ENCODE results near the gene BCAS3.
"Not testable (repeated sequence)": the region's sequence is repeated elsewhere in the genome, so short reads cannot be mapped to it uniquely, and the experiment has no call there.

BCAS3 gene

GRCh38 chr17:60891149-60891548, 213.5 kb downstream of the BCAS3 start:
- no peak for DNase-seq

DNA sequence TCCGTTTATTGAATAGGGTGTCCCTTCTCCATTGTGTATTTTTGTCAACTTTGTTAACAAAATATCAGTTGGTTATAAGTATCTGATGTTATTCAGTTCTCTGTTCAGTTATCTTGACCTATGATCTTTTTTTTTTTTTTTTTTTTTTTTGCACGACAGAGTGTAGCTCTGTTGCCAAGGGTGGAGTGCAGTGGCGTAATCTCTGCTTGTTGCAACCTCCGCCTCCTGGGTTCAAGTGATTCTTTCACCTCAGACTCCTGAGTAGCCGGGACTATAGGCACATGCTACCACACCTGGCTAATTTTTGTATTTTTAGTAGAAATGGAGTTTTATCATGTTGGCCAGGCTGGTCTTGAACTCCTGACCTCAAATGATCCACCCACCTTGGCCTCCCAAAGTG, 215.8 kb downstream of the BCAS3 start:
- no peak for DNase-seq

DNA sequence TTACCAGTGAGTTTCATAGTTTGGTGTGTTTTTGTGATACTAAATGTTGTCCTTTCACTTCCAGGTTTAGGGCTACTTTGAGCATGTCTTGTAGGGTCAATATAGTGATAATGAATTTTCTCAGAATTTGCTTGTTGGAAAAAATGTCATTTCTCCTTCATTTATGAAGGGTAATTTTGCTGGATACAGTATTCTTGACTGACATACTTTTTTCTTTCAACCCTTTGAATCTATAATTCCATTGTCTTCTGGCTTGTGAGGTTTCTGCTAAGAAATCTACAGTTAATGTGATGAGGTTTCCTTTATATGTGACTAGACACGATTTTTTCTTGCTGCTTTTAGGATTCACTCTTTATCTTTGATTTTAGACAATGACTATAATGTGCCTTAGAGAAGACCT, 219.3 kb downstream of the BCAS3 start:
- no peak for DNase-seq

DNA sequence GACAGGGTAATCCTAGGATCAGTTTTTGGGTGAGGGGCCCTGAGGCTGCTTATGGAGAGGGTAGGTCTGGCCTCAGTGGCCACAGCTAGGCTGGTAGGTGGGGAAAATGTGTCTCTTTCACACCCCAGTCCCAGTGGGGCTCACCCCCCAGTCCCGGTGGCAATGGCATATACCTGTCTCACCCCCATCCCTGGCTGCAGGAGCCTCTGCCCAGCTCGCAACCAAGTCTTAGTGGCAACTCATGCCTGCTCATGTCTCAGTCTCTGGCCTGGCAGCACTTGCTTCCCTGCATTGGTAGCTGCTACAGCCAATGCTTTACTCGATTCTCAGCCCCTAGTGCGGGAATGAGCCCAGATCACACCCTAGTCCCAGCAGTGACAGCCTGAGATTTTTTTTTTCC, 221.5 kb downstream of the BCAS3 start:
- no peak for DNase-seq

DNA sequence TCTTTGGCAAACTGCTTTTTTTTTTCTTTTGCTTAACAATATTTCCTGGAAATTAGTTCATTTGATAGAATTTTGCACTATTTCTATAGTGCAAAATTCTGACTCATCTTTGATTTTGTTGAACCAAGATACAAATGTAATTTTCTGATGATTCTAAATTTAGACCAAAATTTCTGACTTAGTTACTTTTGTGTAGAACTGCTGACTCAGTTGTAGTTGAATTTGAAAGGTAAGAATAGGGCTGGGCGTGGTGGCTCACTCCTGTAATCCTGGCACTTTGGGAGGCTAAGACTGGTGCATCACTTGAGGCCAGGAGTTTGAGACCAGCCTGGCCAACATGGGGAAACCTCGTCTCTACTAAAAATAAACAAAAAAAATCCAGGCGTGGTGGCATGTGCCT, 223.0 kb downstream of the BCAS3 start:
- no peak for DNase-seq

GRCh38 chr17:60901242-60901641, 223.6 kb downstream of the BCAS3 start:
- no peak for DNase-seq

DNA sequence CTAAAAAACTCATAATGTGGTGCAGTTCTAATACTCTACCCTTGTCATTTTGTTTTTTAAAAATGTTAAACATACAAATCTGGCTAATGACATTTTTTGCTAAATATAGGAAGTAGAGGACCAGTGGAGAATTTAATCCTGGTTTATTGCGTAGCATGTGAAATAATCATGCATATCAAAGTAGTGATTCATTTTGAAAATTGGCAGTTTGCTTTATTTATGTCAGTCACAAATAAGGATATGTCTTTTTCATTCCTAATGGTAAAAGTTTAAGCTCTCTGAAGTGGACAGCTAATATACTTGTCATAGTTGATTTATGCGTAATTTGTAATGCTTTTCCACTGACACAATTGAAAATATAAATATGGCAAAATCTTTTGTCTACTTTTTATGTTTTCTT, 224.2 kb downstream of the BCAS3 start:
- DNase-seq: no peak

DNA sequence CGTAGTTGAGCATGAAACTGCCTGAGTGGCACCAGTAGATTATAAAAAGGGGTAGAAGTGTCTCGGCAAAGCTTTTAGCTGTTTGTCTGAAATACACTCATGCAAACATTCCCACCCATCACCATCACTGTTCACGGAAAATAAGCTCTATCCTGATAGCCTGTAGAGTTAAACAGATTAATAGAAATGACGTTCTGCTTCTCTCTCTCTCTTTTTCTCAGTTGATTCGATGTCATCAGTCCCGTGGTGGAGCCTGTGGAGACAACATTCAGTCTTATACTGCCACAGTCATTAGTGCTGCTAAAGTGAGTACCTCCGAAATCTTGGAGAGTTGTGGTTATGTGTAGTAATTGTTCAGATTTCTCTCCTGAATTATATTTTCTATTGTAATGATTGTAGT, 224.7 kb downstream of the BCAS3 start:
- no peak for DNase-seq

GRCh38 chr17:60904582-60904981, 226.9 kb downstream of the BCAS3 start:
- no peak for DNase-seq

DNA sequence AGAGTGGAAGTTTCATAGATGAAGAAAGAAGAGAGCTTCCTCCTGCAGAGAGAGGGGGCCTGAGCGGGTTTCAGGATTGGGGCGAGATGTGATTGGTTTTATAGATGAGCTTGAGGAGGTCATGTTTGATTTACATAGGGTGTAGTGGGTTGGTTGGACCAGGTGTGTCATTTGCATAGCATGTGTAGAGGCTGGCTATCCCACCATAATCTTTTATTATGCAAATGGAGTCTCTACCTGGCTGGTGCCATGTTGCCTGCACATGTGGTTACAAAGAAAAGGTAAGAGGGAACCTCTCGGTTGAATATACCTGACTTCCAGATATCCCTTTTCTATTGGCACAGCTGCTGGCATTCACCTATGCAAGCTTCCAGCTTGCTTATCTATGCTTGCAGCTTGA, 228.1 kb downstream of the BCAS3 start:
- no peak for DNase-seq

GRCh38 chr17:60908324-60908723, 230.7 kb downstream of the BCAS3 start:
- DNase-seq: no peak

- no peak for DNase-seq
These were observed 231.8 kb downstream of the BCAS3 start for GRCh38 chr17:60909405-60909804.

GRCh38 chr17:60910415-60910814, 232.8 kb downstream of the BCAS3 start:
- no peak for DNase-seq

DNA sequence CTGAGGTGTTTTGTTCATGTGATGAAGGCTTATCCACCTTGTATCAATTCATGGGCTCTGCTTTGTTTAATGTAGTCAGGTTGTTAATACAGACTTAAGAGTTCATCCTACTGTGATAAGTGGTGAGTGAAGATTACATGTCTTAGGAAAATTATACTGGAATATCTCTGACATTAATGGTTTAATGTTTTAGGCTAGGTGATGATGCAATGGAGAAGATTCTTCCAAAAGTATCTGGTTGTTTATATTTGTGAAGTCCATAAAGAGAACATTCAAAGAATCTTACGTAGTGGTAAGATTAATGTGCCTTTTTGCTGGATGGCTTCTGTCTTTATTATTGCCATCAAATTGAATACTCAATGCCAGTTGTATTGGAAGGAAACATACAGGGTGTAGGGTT, 236.4 kb downstream of the BCAS3 start:
- DNase-seq: no peak

DNA sequence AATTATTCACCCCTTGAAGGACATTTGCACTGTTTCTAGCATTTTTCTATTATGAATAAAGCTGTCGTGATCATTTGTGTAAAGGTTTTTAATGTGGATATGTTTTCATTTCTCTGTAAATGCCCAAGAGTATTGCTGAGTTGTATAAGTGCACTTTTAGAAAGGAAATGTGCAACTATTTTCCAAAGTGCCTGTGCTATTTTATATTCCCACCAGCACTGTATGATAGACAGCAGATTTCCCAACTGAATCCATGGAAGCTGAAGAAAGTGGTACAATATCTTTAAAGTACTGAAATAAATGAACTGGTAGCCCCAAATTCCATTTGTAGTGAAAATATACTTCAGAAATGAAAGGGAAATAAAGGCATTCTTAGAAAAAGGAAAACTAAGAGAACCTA, 238.4 kb downstream of the BCAS3 start:
- DNase-seq: no peak

DNA sequence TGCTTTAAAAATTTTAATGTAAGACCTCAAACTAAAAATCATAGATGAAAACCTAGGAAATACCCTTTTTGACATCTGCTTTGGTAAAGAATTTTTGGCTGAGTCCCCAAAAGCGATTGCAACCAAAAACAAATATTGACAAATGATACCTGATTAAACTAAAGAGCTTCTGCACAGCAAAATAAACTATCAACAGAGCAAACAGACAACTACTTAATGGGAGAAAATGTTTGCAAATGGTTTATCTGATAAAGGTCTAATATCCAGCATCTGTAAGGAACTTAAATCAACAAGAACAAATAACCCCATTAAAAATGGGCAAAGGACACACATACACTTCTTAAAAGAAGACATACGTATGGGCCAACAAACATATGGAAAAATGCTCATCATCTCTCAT, 242.5 kb downstream of the BCAS3 start:
- no peak for DNase-seq

DNA sequence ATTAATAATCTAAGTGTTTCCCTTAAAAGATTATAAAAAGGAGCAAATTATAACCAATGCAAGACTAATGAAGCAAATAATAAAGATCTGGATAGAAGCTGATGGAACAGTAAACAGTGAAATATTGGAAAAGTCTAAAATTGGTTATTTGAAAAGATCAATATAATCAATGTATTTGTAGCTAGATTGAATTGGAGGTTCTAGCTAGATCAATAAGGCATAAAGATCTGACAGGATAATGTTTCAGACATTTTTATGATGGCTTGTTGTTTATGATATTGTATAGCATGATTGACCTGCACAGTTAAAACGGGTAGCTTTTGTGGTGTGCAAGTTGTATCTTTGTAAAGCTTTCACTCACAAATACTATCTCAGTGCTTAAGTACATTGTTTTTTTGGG, 245.3 kb downstream of the BCAS3 start:
- no peak for DNase-seq

- no peak for DNase-seq
These were observed 249.0 kb downstream of the BCAS3 start for GRCh38 chr17:60926466-60927183.

- DNase-seq: no peak
These were observed 256.1 kb downstream of the BCAS3 start for GRCh38 chr17:60933739-60934138.

- no peak for DNase-seq
These were observed 257.1 kb downstream of the BCAS3 start for GRCh38 chr17:60934723-60935122.

DNA sequence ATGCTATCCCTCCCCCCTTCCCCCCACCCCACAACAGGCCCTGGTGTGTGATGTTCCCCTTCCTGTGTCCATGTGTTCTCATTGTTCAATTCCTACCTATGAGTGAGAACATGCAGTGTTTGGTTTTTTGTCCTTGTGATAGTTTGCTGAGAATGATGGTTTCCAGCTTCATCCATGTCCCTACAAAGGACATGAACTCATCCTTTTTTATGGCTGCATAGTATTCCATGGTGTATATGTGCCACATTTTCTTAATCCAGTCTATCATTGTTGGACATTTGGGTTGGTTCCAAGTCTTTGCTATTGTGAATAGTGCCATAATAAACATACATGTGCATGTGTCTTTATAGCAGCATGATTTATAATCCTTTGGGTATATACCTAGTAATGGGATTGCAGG, 258.3 kb downstream of the BCAS3 start:
- DNase-seq: not testable (repeated sequence)

DNA sequence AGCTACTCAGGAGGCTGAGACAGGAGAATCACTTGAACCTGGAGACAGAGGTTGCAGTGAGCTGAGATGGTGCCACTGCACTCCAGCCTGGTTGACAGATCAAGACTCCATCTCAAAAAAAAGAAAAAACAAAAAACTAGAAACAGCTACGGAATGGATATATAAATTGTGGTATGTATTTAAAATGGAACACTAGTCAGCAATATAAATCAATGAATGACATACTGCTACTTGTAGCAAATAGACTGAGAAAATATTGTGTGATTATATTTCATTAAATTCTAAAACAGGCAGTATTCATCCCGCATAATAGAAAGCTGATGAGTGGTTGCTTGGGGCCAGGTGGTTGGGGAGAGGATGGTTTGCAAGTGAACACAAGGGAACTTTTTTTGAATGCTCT, 261.7 kb downstream of the BCAS3 start:
- no peak for DNase-seq

GRCh38 chr17:60941028-60941427, 263.4 kb downstream of the BCAS3 start:
- no peak for DNase-seq

- no peak for DNase-seq
These were observed 263.9 kb downstream of the BCAS3 start for GRCh38 chr17:60941571-60941970.

GRCh38 chr17:60944751-60945150, 267.1 kb downstream of the BCAS3 start:
- DNase-seq: no peak

- no peak for DNase-seq
These were observed 269.4 kb downstream of the BCAS3 start for GRCh38 chr17:60947100-60947499.
